Mammary epithelial cell (primary cell): ENCODE data around the gene ZBTB33.

Source experiments
- CTCF ChIP-seq, 2 donors: IDR thresholded peaks in 1 of 2; conservative IDR thresholded peaks in 1 of 2; 2 replicates each; pipeline ENCODE4 v1.5.1; 2011 to 2012; ENCODE audit warnings: inconsistent platforms in 2 of 2, low read length in 2 of 2, mild to moderate bottlenecking in 2 of 2, control low read depth in 1 of 2, low read depth in 1 of 2; ENCODE audit not compliant: insufficient read depth in 1 of 2; ENCODE audit errors: extremely low read depth in 1 of 2
- EZH2 ChIP-seq: IDR thresholded peaks from 2 replicates; pipeline ENCODE4 v1.6.1; 2012; ENCODE audit warnings: low read length, inconsistent platforms, borderline replicate concordance

GRCh38 chrX:120290107-120290506, 39.5 kb downstream of the ZBTB33 start:
- no peak for TF ChIP-seq CTCF (conservative IDR thresholded peaks at IDR 0.05 in 1 of 2, IDR thresholded peaks at IDR 0.05 in 1 of 2; ENCODE audit: extremely low read depth in 1 of 2, insufficient read depth in 1 of 2, low read depth in 1 of 2, low read length in 2 of 2)
- TF ChIP-seq EZH2, result no peak
